CD1c-positive myeloid dendritic cell (primary cell): ENCODE data around the gene AKTIP.

Experiments
- DNase-seq: peaks from one replicate; pipeline ENCODE4 v3.0.0-alpha.2; 2016; ENCODE audit errors: extremely low spot score

The AKTIP gene

DNA sequence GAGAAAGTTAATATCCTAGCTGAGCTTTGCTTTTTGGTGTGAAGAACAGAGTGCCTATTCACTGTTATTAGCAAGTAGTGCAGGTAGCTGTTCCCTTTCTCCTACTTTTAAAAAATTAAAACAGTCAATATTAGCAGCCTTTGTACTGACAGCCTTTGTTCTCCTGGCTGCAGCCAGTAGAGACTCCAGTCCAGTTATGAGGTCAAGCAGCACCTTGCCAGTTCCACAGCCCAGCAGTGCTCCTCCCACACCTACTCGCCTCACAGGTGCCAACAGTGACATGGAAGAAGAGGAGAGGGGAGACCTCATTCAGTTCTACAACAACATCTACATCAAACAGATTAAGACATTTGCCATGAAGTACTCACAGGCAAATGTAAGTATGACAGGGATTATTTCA is 22.6 kb downstream of the AKTIP start:
- DNase-seq: no peak

GRCh38 chr16:53478965-53479364 is 24.0 kb downstream of the AKTIP start:
- DNase-seq: no peak

DNA sequence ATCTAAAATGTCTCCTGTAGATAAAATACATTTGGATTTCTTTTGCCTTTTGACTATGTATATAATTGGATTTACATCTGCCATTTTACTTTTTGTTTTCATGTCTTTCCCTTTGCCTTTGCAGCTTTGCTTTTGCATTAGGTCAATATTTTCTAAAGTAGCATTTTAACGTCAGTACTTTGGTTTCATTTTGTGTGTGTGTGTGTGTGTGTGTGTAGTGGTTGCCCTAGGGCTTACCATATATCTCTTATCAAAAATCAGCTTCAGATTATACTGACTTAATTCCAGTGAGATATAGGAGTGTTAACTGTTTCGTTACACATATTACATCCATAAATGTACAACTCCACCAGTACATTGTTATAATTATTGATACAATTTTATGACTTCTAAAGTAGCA is 26.1 kb downstream of the AKTIP start:
- no peak for DNase-seq

DNA sequence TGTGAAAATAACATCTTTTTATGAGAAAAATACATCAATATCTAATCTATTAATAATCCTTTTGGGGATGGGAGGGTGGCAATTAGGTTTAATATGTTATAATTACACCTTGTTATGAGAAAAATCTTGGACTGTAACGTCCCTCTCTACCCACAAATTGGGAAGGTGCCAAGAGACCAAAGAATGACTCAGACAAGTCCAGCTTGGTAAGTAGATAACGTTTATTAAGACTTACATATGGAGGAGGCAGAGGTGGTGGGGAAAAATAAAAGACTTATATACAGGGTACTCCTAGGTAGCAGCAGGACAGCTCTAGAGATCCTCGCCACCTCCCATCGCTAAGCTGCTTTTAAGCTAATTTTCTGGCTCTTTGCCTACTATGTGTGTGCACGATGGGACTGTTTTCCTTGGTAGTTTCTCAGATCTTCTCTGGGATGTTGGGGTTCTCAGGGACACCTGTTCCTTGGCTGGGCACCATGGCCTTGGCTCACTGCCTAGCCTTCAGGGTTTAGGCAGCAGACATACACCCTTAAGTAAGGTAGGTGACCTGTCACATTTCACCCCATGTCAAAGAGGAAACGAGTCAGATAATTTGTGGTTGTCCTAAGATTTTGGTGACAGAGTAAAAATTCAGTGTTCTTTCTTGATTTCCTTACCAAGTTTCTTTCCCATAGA is 37.3 kb downstream of the AKTIP start:
- DNase-seq: no peak

DNA sequence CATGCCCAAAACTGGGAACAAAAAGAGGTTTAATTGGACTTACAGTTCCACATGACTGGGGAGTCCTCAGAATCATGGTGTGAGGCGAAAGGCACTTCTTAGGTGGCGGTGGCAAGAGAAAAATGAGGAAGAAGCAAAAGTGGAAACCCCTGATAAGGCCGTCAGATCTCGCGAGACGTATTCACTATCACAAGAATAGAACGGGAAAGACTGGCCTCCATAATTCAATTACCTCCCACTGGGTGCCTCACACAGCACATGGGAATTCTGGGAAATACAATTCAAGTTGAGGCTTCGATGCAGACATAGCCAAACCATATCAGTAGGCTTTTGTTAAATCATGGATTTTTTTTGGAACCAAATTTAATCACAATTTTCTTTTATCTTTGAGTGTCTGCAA is 44.4 kb downstream of the AKTIP start:
- no peak for DNase-seq

DNA sequence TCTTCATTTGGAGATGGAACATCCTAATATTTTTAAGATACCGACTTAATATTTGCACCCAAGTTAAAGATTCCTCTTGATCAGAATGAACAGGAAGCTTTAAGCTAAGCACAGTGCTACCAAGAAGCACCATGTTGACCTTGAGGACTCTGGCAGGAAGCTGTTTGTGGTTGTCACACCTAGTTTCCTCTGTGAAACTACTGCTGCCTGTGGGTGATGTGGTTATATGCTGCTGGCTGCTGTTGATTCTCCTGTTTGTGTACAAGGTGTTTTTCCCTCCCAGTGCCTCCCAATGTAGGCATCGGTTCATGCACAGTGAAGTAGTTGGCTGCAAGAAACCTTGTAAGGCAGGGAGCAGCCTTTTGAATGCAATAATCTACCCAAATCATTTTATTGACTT is 45.3 kb downstream of the AKTIP start:
- DNase-seq: peak; percentile 45

DNA sequence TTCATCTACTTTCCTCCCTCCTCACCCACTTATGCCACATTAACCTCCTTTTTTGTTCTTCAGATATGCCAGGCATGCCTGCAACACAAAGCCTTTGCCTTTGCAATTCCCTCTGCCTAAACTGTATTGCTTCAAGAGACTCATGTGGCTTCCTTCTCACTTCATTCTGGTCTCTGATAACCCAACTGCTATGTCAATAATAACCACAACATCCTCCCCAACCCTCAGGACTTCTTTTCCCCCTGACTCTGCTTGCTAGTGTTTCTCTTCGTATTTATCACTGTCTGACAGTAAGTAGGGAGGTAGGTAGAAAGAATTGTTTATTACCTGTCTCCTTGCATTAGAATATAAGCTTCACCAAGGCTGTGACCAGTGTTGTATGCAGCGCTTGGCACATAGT is 46.4 kb downstream of the AKTIP start:
- no peak for DNase-seq

- DNase-seq: no peak
These were observed 49.1 kb downstream of the AKTIP start for GRCh38 chr16:53453928-53454327.

DNA sequence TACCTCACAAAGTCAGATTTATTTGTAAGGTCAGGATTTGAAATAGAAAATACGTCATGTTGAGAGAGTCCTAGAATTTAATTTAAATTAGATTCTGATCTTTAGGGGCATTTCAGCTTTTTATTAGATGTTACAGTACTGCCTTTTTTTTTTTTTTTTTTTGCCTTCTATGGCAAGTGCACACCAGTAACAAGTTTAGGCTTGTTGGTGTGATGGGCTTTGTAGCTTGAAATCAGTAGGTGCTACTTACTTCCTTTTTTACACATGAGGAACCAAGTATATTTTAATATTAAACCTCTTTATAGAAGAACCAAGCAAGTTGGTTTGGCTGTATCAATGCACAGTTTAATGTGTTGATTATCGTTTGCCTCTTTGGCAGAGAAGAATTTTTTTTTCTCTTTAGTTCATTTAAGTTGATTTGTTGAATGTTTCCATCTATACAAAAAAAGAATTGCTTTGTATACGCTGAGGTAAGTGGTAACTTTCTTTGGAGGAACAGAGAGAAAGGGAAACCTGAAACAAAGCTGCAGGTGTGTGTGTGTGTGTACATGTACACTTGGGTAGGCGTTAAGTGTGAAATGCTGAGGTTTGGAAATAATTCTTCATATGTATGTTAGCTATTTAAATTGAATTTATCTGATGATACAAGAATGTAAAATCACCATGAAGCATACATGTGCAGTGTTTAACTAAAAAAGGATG is 53.0 kb downstream of the AKTIP start:
- DNase-seq: no peak

DNA sequence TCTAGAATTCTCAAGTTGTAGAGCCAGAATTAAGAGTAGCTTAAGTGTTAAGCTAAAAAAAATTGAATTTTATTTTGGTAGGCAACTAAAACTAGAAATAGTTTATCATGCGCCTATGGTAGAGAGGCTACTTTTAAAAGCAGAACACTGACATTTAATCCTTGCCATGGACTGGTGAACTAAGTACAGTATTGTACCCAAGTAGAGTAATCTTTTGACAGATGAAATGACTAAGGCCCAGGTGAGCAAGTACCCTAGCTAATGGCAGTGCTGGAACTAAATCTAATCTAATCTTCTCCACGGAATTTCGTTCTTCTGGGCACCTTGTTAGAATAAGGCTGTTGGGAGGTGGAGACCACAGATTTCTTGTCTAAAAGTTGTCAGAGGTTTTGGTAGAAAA is 56.9 kb downstream of the AKTIP start:
- DNase-seq: no peak

GRCh38 chr16:53445534-53445933 is 57.5 kb downstream of the AKTIP start:
- no peak for DNase-seq
